ENCODE results near the gene RAD52.

DNA sequence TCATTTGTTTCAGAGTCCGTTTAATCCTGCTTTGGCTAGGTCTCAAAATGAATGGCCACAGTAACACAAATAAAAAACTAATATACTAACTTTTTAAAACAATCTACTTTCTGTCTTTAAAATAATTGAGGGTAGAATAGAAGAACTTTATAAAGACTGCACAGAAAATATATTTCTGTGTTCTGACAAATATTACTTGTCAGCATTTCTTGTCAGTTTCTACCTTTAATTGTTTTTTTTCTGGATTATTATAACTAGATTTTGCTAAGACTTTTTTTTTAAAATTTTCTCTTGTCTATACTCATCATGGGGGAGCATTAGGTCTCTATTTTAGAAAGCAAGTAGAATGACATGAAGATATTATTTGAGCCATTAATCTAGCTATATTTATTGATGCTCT is 86.2 kb downstream of the RAD52 start:
- TF ChIP-seq CTCF (IDR thresholded peaks at IDR 0.05) (no peak), POLR2A (IDR thresholded peaks at IDR 0.05) (no peak), POLR2AphosphoS5 (IDR thresholded peaks at IDR 0.05) (no peak)
